GM12865 (cell line): ENCODE results near the gene SH2D6.
A peak's percentile ranks its signal among the peaks of the same experiment; 100 is the strongest.
"Not testable (repeated sequence)": the region's sequence is repeated elsewhere in the genome, so short reads cannot be mapped to it uniquely, and the experiment has no call there.

Experiments used
- DNase-seq: peaks from one replicate; pipeline ENCODE4 v3.0.0; 2010; ENCODE audit warnings: low read depth
- H3K4me3 ChIP-seq: 2 replicates; pipeline ENCODE4 v1.5.1; 2011; ENCODE audit warnings: mild to moderate bottlenecking, low read depth, low read length, control low read depth
- CTCF ChIP-seq: IDR thresholded peaks from 2 replicates; pipeline ENCODE4 v1.5.1; 2011; ENCODE audit warnings: low read length, control low read depth, low read depth, inconsistent platforms; ENCODE audit not compliant: insufficient read depth; ENCODE audit errors: missing control alignments

The SH2D6 gene

GRCh38 chr2:85405201-85406059 is 13.1 kb upstream of the SH2D6 start:
- TF ChIP-seq CTCF, result no peak
- H3K4me3 ChIP-seq, result no peak overlapping the region
- DNase-seq, result peak; percentile 50

GRCh38 chr2:85409845-85410583 is 8.5 kb upstream of the SH2D6 start, which contains the start of gene CAPG:
CAPG (minus strand) TSS chr2:85410366; CDS start chr2:85402145, 8,221 bp downstream.
- no peak for TF ChIP-seq CTCF
- peak; percentile 77 for DNase-seq
- peak within 1 kb of the TSS; percentile 60 for H3K4me3 ChIP-seq

GRCh38 chr2:85410584-85411404 is 7.7 kb upstream of the SH2D6 start:
- DNase-seq, result no peak

GRCh38 chr2:85411405-85411748 is 7.1 kb upstream of the SH2D6 start:
- TF ChIP-seq CTCF, result no peak
- H3K4me3 ChIP-seq, result no peak overlapping the region

More at GRCh38 chr2:85410584-85411404, 7.7 kb upstream of the SH2D6 start:
- no peak for TF ChIP-seq CTCF
- H3K4me3 ChIP-seq, result no peak overlapping the region

GRCh38 chr2:85413592-85414420 is 4.7 kb upstream of the SH2D6 start:
- TF ChIP-seq CTCF, result no peak
- no peak overlapping the region for H3K4me3 ChIP-seq
- DNase-seq, result no peak

More at GRCh38 chr2:85411405-85411748, 7.1 kb upstream of the SH2D6 start:
- no peak for DNase-seq

- not testable (repeated sequence) for H3K4me3 ChIP-seq, DNase-seq
These were observed 4.1 kb upstream of the SH2D6 start for GRCh38 chr2:85414421-85414759.
